SK-N-MC (cell line): ENCODE measurements around the gene ATG16L2.

Experiments
- EZH2 ChIP-seq: fragments of 200-600 bp; sonication (generic); IDR thresholded peaks from one replicate; pipeline ENCODE4 v1.6.1; 2017; ENCODE audit warnings: antibody characterized with exemption
- FOXP2 ChIP-seq: optimal IDR thresholded peaks from 2 replicates; pipeline ENCODE3; 2011; ENCODE audit warnings: mild to moderate bottlenecking, moderate library complexity; ENCODE audit not compliant: insufficient read depth; ENCODE audit errors: extremely low read length, control extremely low read depth
- POLR2AphosphoS5 ChIP-seq: IDR thresholded peaks from 2 replicates; pipeline ENCODE4 v1.6.1; 2012; ENCODE audit warnings: mild to moderate bottlenecking, low read depth, low read length, borderline replicate concordance

- TF ChIP-seq EZH2 (no peak), POLR2AphosphoS5 (no peak), FOXP2 (no peak)
Measured at GRCh38 chr11:72864702-72865655, 50.8 kb downstream of the ATG16L2 start.
